Small intestine (tissue), 4 donors: Measurements from ENCODE around the gene MYLIP. TPM values are rescaled to one million over a fixed set of nuclear protein-coding genes. Genes with fewer than 3 reads are reported as not detected.

ENCODE experiments used
- polyA plus RNA-seq, 4 donors: library from polyadenylated mRNA; stranded (reverse) in 3 of 4; unstranded in 1 of 4; fragments of 200-250 nt in 3 of 4; fragments of 120-200 nt in 1 of 4; gene quantifications; one replicate each; pipeline versions ENCODE4 v1.2.1 to v1.2.3, GENCODE V29; 2013
- donor health status: healthy with polysubstance abuse.
- donor health status: Bipolar disorder and iron deficiency.
- donor health status: healthy.

Gene MYLIP
- polyA plus RNA-seq, 4 donors: 10.7 to 51.2 (median 19.0) TPM

Other genes with a start within 250 kb of the MYLIP start
- 10 to 100 TPM in 2 of 4 donors, 1 to 10 TPM in 2; 1.5 to 14.1 (median 7.7) TPM for gene GMPR, start 109.5 kb downstream of the MYLIP start, polyA plus RNA-seq